Measurements from ENCODE around the gene LRRN4CL.

LRRN4CL gene

DNA sequence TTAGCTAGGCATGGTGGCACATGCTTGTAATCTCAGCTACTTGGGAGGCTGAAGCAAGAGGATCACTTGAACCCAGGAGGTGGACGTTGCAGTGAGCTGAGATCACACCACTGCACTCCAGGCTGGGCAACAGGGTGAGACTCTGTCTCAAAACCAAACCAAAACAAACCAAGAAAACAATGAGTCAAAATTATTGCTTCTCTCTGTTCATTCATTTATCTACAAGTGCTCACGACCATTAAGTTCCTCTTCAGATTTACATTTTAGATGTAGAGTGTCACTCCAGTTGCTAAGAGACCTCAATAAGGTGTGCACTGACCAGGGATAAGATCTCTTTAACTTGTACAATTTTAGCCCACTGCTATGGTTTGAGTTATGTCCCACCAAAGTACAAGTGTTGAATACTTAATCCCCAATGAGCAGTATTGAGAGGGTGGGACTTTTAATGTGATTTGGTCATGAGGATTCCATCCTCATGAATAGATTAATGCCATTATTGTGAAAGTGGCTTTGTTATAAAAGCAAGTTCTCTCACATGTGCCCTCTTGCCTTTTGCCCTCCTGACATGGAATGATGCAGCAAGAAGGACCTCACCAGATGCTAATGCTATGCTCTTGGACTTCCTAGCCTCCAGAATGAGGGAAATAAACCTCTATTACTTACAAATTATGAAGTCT, 30.1 kb upstream of the LRRN4CL start:
- H3K9me3 ChIP-seq: no peaks in the 10 kb centered on the region
- H3K4me1 ChIP-seq: no peaks in the 10 kb centered on the region
- no peak overlapping the region for H3K4me3 ChIP-seq (ENCODE audit: low read depth, low read length)
- TF ChIP-seq, protein P1, sequence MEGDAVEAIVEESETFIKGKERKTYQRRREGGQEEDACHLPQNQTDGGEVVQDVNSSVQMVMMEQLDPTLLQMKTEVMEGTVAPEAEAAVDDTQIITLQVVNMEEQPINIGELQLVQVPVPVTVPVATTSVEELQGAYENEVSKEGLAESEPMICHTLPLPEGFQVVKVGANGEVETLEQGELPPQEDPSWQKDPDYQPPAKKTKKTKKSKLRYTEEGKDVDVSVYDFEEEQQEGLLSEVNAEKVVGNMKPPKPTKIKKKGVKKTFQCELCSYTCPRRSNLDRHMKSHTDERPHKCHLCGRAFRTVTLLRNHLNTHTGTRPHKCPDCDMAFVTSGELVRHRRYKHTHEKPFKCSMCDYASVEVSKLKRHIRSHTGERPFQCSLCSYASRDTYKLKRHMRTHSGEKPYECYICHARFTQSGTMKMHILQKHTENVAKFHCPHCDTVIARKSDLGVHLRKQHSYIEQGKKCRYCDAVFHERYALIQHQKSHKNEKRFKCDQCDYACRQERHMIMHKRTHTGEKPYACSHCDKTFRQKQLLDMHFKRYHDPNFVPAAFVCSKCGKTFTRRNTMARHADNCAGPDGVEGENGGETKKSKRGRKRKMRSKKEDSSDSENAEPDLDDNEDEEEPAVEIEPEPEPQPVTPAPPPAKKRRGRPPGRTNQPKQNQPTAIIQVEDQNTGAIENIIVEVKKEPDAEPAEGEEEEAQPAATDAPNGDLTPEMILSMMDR (IDR thresholded peaks at IDR 0.05; ENCODE audit: low read depth, low read length): no peak
- no peaks in the 10 kb centered on the region for H3K27me3 ChIP-seq
- H3K36me3 ChIP-seq: peaks cover 76% of the 10 kb centered on the region
- DNase-seq: no peak

GRCh38 chr11:62716816-62717215, 27.5 kb upstream of the LRRN4CL start:
- Histone ChIP-seq H3K27me3 (no peaks in the 10 kb centered on the region), H3K4me3 (ENCODE audit: low read depth, low read length) (no peak overlapping the region), H3K4me1 (no peaks in the 10 kb centered on the region), H3K9me3 (no peaks in the 10 kb centered on the region), H3K36me3 (peaks cover 54% of the 10 kb centered on the region)
- no peak for DNase-seq
- TF ChIP-seq, protein P1 (IDR thresholded peaks at IDR 0.05; ENCODE audit: low read depth, low read length): no peak

DNA sequence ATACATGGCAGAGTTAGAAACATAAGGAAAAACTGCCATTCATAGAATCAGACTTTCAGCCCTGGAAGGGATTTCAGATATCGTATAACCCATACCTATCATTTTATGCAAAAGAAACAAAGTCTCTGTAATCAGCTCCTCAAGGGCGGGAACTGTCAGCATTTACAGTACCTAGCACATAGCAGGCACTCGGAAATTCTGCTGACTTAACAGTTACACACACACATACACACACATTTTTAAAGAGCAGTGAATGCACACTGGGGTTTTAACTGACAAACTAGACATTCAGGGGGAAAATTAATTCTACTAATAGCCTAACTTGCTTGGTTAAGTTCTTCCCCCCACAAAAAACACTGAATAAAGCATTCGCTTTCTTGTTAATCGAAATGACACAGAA, 26.9 kb upstream of the LRRN4CL start:
- Histone ChIP-seq H3K4me3 (ENCODE audit: low read depth, low read length) (no peak overlapping the region), H3K4me1 (no peaks in the 10 kb centered on the region), H3K27me3 (no peaks in the 10 kb centered on the region), H3K9me3 (no peaks in the 10 kb centered on the region), H3K36me3 (peaks cover 55% of the 10 kb centered on the region)
- TF ChIP-seq, protein P1 (IDR thresholded peaks at IDR 0.05; ENCODE audit: low read depth, low read length): no peak
- DNase-seq: no peak

DNA sequence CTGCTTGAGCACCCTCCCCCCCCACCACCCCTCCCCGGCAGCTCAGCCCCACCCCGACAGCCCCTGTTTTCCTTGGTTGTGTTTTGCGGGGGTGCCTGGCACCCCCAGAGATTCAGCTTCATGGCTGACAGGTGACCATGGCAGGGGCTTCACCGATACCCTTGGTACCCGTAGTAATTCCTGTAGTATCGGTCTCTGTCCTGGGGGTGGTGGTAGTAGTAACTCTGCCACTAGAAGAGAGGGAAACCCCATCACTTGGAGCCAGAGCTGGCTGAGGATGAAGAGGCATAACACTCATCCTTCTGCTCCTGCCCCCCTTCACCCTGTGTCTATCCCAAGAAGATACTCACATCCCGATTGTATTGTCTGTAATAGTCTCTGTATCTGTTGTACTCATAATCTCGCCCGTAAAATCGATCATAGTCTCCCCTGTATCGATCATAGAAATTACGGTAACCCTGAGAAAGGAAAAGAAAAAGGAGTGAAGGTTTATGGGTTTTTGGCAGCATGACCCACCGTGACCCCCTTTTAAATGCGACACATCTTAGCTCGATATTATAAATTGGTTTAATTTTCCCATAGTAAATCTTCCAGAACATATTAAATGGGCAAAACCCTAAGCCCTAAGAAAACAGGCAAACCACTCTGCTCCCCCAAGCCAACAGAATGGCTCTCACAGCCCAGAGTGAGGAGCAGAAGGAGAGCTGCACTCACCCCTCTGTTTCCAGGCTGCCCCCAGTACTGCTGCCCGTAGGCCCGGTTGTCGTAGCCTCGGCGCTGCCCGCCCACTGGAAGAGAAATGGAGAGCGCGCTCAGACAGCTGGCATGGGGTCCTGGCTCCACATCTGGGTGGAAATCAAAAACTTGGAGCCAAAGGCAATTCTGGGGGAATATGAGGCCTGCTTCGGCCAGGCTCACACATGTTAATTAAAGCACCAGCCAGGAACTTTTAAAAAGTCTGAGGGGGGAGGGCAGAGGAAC, 26.1 kb upstream of the LRRN4CL start:
- DNase-seq: no peak
- peaks cover 53% of the 10 kb centered on the region for H3K36me3 ChIP-seq
- H3K4me1 ChIP-seq: no peaks in the 10 kb centered on the region
- H3K9me3 ChIP-seq: no peaks in the 10 kb centered on the region
- TF ChIP-seq, protein P1 (IDR thresholded peaks at IDR 0.05; ENCODE audit: low read depth, low read length): no peak
- no peak overlapping the region for H3K4me3 ChIP-seq (ENCODE audit: low read depth, low read length)
- no peaks in the 10 kb centered on the region for H3K27me3 ChIP-seq

DNA sequence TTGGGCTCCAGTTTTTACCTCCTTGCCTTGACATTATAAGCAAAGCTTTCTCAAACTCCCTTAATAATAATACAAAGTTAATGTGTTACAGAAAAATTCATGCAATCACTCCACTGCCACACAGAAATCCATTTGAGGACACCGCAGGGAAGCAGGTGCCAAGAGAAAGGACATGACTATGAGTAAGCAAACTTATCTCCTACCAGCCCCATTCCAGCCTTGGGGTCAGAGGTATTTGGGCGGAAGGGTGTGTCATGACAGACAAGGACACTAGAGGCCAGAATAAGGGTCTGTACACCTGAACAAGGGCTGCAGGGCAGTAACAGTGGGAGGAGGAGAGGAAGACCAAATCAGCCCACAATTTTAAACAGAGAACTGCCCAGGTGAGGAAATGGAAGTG, 24.0 kb upstream of the LRRN4CL start:
- no peak for DNase-seq
- TF ChIP-seq, protein P1 (IDR thresholded peaks at IDR 0.05; ENCODE audit: low read depth, low read length): no peak
- Histone ChIP-seq H3K36me3 (peaks cover 47% of the 10 kb centered on the region), H3K27me3 (no peaks in the 10 kb centered on the region), H3K4me1 (peaks cover 5% of the 10 kb centered on the region; the same call in 1 of the 2 replicates), H3K9me3 (no peaks in the 10 kb centered on the region), H3K4me3 (ENCODE audit: low read depth, low read length) (no peak overlapping the region)
